SK-N-DZ (cell line): Measurements from ENCODE around the gene PTGR3.

Experiments used
- DNase-seq: peaks from one replicate; pipeline ENCODE4 v3.0.0-alpha.2; 2015; ENCODE audit warnings: low spot score

The PTGR3 gene

DNA sequence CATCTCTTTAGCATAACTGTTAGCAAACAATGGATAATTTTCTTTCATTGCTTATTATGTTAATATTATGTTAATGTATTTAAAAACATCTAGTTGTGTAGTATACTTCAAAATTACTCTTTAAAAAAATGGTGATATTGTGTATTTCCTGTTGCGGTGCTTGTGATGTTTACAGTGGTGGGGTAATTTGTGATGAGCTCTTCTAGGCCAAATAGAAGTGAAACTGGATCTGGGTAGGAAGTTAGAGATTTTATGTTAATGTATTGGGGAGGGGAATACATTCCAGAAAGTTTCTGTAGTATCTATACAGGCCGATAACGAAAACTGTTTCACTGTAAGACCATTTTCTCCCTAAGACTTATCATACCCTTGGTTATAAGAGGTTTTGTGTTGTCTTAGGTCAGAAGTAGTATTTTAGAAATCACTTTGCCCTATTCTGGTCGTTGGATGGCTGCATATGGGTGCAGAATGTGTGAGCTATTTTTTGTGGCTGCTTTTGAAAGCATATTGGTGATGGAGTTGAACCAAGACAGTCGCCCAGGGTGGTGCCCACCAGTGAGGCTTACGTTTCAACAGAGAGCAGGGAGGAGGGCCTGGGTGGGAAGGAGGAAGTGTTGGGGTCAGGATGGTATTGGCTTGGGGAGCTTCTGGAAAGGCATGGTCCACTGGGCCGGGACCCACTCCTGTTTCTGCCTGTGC lies 7.4 kb upstream of the PTGR3 start:
- no peak for DNase-seq

DNA sequence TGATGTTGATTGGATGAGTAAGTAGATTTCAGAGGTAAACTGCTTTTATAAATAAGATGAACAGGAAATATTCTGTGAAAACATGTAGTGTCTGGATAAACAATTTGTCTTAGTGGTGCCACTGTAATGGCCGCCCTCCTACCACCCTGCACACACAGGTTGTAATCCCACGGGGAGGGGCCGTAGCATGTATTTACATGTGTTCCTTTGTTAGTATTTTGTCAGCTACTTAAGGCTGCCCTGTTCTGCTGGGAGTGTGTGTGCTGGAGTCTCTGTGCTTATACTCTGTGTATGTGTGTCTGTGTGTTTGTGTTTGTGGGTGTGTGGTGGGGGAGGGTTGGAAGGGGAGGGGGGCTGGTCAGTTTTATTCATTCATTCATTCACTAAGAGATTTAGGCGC lies 6.7 kb upstream of the PTGR3 start:
- DNase-seq, result no peak

DNA sequence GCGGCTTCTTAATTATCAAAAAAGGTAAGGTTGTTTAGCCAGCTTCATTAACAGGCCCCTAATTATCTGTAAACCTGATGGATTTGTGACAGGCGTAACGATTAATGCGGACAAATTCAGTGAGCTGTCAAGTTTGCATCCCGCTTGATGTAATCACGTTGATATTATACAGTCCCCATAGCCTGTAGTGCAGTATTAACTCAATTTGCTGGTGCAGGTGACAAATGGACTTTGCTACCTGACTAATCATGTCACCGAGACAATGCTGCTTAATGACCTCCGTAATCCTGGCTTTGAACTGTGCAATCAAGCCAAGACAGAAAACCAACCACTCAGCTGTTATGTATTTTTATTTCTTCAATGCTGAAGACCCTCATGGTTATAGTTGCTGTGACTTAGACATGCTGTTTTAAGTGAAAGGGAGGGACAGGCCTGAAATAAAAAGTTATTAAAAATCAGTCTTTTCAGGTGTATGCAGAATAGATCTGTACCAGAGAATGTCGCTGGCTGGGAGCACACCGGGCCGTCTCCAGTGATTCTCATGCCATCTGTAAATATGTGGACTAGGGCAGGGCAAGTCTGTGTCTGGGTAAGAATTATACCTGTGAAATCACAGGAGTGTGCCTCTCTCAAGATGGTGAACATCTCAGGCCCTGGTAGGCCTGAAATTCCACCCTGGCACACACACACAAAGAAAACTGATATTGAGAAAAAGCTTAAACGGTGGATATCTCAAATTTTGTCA lies 6.0 kb upstream of the PTGR3 start:
- peak; percentile 50 for DNase-seq

DNA sequence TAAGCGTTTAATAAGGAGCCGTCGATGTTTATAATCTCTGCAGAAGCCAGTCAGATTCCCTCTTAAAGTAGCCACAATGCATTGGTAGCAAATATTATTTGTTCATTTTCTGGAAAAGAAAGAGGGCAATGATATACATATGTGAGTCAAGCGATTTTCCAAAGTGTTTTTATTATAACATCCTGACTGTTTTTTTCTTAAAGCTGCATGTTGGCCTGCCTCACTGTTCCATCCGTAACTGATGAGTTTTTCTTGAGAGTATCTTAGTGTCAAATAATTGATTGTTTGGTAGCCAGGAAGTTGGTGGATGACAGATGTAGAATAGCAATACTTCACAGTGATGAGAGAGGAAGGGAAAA lies 5.4 kb upstream of the PTGR3 start:
- no peak for DNase-seq

DNA sequence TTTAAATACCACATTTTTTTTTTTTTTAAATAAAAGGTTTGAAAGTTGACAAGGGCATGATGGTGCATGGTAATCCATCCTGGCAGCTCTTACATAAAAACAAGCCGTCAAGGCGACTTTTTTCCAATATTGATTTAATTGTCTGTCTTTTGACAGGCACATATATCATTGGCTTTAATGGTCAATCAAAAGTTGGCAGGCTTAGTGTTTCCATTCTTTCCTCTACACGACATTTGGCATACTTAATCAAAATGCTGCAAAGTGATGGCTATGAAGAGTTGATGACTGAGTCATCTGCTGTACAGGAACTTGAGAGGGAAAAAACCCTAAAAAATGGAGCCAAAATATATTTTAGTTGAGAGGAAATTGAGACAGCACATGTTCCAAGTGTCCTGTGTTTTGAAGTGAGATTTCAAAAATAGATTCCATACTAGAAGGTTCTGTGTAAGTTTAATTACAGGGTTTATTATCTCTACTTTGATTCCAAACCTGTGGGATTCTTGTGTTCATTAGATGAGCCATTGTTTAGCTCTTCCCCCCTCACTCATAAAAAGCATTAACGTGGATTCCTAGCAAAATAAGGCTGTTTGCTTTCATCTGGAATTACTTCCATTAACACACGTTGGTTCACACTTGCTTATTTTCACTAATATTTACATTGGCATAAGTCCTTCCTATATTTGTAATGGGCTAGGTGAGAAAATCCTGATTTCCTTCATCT lies 4.8 kb upstream of the PTGR3 start:
- no peak for DNase-seq

DNA sequence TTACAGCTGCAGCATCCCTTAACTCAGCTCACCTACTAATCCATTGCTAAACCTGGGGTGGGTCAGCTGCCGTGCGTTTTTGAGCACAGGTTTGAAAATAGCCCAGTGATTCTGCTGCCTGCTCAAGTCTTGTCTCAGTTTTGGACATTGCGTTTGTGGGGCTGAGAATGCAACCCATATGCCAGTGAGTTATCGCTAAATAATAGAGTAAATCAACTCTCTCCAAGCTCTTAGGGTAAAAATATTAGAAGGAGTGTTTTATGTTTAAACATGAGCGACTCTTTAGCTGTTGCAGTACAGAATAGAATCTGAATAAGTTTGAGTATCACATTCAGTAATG lies 3.8 kb upstream of the PTGR3 start:
- no peak for DNase-seq

DNA sequence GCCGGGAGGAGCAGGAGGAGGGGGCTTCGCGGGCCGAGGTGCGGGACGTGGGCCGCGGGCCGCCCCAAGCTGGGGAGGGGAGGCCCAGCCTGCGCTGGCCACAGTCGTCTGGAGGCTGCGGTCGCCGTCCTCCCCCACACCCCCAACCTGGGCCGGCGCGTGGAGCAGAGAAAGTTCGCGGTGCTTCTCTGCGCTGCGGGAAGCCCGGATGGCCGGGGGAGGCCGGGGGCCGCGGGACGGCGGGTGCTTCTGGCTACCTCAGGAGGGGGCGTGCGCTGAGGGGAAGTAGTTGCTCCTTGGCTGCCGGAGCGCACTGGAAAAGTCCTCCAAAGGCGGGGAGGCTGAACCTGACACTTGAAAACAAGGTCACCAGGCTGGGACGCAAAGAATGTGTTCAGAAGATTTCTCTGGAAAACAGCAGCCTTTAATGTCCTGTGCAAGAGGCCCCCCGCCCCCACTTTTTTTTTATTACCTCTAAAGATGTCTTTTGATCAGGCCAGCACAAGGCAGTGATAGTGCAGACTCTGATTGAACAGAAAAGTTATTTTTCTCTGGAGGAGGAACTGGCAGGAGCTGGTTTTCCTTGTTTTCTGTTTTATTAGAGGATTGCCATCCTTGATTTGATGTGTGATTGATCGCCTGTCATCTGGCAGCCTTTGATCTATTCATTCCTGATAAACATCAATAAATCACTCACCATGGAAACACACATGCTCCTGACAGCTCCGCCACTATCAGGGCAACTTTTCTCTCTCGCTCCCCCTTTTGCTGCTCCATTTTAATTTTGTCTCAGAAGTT lies 3.2 kb upstream of the PTGR3 start:
- peak; percentile 55 for DNase-seq

DNA sequence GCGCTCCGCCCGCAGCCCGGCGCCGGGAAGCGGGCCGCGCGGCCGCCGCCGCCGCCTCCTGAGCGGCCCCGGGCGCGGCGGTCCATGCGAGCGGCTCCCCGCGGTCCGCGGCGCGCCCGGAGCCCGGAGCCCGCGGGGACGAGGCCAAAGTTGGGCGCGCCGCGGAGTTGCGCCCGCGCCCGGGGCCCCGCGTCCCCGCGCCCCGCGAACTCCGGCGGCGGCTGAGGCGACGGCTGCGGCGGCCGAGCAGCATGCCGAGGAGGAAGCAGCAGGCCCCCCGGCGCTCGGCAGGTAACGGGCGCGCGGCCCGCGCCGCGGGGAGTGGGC lies 2.6 kb upstream of the PTGR3 start:
- DNase-seq, result no peak

DNA sequence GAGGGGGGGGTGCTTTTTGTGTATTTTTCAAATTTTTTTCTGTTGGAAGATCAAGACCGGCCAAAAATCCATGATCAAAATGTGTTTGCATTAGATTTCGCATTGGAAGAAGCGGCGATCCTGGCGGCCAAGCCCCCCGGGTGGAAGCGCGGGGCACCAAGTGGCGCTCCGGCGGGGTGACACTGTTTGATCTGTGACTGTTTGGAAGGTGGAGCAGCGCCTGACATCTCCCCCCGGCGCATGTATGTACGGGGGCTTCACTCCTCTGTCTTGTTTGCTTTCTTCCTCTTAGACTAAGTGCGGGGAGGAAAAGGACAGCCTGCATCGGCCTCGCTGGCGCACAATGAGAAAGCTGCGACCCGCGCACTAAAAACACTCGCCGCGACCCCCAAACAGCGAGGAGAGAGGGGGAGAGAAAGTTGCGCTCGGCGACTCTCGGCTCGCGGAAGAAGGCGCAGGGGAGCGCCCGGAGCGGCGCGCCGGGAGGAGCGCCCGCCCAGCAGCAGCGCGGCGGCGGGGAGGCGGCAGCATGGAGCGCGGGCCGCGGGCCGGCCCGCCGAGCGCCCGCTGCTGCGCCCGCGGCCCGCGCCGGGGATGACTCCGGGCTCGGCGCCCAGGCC lies 2.2 kb upstream of the PTGR3 start:
- DNase-seq, result peak; percentile 26

DNA sequence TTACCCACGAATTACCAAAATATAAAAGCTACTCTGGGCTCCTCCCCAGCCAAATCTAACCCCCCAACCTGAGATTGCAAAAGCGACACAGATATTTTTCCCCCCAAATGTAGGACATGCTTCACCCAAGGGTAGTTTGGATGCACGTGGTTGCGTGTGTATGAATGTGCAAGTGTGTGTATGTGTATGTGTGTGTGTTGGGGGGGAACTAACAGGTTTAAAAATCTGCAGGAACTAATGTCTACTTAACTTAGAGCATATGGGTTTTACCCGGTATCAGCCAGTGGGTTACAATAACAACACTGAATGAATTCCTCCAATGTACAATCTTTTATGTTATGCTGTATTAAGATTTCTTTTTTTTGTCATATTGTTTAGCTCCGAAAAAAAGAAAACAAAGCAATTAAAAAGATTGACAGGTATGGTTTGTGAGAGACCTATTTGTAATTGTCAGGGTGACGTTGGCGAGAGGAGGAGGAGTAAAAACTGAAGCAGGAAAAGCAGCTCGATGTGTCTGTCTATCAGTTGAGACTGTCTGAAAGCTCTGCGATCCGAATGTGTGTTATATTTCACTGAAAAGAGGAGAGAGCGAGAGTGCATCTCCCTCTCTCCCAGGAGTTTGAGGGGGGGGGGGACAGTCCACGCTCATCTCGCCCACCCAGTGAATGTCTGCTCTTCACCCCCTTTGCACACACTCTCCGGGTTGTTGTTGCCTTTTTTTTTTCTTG lies 1.5 kb upstream of the PTGR3 start, which contains the start of gene TSHZ1:
Gene TSHZ1, plus strand, starts transcription at position 524 of the 728 bp plus-strand sequence. CDS start 1,080 bp downstream, outside the sequence.
- DNase-seq, result peak; percentile 77

DNA sequence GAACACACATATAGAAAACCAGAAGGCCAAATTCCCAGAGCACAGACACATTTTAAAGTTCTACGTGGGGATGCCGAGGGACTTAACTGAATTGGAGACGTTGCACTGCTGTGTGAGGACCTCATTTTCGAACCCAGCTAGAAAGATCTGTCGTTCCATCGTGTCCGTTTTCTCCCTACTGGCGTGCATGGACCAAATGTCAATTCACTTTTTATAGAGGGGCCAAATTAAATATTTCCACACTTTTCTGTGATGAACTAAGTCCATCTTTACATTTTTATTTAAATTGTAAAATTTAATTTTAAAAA lies 966 bp upstream of the PTGR3 start:
- DNase-seq, result no peak

DNA sequence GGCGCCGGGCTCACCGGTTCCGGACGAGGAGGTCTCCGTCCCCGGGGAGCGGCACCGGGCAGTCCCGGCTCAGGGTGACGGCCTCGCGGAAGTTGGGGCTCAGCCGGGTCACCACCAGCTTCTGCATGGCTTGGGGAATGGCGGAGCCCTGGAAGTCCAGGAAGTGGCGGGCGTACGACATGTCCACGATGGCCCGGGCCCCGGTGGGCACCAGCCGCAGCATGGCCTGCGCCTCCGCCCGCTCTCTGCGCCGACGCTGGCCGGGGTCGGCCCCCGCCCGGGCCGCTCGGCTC lies 157 bp downstream of the PTGR3 start:
- no peak for DNase-seq

DNA sequence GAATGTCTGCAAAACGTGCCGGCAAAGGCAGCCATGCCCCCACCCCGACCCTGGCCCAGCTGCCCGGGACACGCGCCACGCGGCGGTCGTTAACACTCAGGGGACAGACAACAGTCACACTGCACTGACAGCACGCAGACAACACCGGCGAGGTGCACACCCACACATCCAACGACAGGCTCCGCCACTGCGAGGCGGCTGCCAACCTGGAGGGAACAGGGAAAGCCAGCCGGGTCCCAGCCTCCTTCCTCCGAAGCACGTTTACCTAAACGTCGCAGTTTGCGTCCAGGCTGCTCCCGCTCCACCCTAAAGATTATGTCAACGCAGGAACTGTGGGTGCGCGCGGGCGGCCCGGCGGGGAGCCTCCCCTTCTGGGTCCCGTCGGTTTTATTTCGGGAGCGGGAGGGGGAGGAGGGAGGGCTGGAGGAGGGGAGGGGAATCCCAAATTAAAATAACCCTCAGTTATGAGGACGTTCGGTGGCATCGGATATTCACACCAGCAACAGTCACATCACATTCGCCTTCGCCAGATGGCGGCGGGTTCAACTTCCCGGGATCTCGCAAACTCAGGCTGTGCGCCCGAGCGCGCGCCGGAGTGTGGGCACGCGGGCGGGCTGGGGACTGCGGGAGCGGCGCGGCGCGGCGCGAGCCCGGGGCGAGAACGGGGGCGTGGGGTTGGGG lies 644 bp downstream of the PTGR3 start:
- DNase-seq, result peak; percentile 43

DNA sequence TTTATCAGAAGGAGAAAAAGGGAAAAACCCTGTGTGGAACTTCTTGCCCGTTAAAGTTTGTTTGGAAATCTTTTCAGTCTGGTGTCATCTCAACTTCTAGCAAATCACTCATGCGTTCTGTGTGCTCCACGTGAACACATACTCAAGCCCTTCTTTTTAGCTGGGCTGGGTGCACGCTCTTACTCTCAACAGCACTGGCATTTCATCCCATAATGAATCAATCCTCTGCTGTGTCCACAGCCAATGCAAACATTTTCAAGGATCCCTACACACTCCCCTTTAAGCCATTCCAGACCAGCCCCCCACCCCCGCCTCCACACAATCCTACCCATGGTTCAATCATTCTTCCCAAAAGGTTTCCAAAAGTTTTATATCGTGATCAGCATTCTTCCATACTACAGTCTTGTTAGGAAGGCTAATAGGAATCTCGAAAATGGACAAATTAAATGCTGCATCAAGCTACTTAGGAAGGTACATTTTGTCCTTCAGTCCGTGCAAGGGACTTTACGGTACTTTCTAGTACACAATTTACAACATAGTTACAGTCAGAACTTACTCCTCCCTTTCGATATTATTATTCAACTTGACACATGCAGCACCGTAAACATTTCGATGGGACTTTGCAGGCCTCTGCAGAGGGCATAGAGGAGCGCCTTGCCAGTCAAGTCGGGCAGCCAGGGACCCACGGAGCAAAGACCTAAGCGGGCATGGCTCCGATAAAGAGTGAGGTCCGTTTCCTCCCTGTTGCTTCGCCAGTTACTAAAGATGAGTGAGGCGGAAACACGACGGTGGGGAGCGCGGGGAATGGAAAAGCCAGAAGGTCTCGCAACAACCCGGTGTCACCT lies 1.4 kb downstream of the PTGR3 start:
- DNase-seq, result no peak

DNA sequence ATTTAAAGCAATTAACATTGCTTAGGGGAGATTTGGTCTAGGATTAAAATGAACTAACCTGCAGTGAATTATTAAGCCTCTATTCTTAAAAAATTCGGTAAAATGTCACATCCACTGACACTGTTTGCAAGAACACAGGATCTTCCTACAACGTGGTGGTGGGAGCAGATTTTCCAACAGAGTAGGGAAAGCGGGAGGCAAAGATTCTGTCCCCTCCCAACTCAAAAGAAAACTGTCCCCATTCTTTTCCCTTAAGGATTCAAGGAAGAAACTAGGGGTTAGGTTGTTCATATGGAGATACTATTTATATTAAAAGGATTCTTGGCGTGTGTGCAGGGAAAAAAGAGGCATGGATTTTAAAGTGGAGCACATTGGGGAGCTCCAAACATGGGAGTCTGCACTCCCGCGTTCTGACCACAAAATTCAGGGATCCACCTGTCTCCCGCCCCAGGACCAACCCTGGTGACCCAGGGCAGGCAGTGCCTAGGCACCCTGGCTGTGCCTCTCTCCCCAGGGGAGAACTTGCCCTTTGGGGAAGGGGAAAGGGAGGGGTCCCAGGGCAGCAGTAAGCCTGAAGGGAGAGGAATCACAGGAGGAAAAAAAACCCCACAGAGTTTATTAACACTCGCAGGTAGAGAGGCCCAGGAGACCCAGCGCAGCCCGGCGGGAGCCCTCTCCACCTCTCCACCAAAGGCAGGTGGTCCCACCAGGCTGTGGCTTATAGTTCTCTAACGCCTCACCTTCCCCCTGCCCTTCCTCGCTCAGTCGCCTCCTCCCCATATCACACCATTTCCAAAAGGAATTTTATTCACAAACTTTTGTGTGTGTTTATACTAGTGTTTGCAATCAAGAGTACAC lies 2.3 kb downstream of the PTGR3 start:
- no peak for DNase-seq

DNA sequence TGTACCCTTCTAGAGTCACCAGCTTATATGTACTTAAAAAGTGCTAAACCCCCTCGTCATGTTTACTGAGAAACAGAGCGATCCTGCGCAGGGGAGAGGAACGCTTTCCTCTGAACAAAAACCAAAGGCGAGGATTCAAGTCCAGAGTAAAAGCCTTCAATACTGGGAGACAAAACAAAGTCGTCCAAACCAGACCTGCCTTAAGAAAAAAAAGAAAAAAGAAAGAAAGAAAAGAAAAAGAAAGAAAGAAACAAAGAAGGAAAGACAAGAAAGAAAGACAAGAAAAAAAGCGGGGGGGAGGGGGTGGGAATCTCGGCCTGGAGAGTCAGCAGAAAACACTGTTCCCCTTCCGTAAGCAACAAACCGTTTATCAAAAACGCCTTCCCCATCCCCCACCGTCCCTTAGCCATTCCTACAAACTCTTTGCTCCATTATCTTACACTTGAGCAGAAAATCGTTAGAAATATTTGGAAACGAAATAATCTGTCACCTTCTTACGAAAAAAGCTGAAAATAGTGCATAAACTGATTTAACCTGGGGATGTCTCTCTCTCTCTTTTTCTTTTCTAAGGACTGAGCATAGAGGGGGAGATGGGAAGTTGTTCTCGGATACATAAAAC lies 3.3 kb downstream of the PTGR3 start:
- no peak for DNase-seq

DNA sequence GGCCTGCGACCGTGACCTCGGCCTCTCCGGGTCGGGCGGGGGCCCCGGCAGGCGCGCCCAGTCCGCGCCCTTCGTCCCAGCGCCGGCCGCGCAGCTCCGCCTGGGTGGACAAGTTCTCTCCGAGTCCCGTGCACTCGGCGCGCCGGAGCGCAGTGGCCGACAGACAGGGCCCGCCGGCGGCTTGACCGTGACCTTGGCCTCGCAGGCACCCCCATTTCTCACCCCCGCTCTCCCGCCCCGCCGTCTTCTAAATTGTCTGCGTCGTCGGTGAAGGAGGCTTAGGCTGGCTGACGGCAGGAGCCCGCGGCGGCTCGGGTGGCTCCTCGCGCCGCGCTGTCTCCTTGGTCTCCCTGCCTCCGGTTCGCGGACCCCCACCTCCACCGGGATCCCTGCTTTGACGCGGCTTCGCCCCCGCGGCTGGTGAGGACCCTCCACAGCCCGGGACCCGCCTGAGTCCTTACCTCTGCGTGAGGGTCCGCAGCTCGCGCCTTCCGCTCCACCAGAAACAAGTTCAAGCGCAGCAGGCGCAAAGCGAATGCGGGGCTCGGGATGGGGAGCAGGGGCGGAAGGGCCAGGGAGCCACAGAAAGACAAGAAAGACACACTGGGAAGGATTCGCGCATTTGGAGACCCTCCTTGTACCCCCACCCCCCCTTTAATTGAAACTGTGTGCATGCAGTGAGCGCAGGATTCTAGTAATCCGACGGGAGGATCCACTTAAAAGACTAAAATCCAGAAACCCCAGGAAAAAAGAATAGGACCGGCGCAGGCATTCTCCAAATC lies 4.0 kb downstream of the PTGR3 start:
- DNase-seq, result no peak
